Left ventricle myocardium inferior (tissue), 1 donor: Measurements from ENCODE around the gene SS18L1. TPM values are rescaled to one million over a fixed set of nuclear protein-coding genes. Genes with fewer than 3 reads are reported as not detected.

ENCODE experiments used
- DNase-seq: peaks from one replicate; pipeline ENCODE4 v3.0.0-alpha.2; 2020
- H3K27ac ChIP-seq: fragments of 200-600 bp; replicated peaks from 2 replicates; pipeline ENCODE4 v1.8.0; 2021
- H3K27me3 ChIP-seq: fragments of 200-600 bp; 2 replicates; pipeline ENCODE4 v1.8.0; 2021; ENCODE audit warnings: low read depth
- H3K36me3 ChIP-seq: fragments of 200-600 bp; 2 replicates; pipeline ENCODE4 v1.8.0; 2021
- H3K4me1 ChIP-seq: fragments of 200-600 bp; 2 replicates; pipeline ENCODE4 v1.8.0; 2021
- H3K4me3 ChIP-seq: fragments of 200-600 bp; 2 replicates; pipeline ENCODE4 v1.8.0; 2021; ENCODE audit warnings: mild to moderate bottlenecking, moderate library complexity
- H3K9me3 ChIP-seq: fragments of 200-600 bp; replicated peaks from 2 replicates; pipeline ENCODE4 v1.8.0; 2021
- CTCF ChIP-seq: fragments of 200-600 bp; IDR thresholded peaks from 2 replicates; pipeline ENCODE4 v1.8.0; 2021; ENCODE audit warnings: antibody characterized with exemption, mild to moderate bottlenecking, borderline replicate concordance
- intact Hi-C: fragments of 100-400 bp; cut with micrococcal nuclease; formaldehyde crosslinking; loops from one replicate; pipeline ENCODE4 v1.11.0; 2022
- total RNA-seq: library from RNA; stranded (reverse); fragmentation: NEBNext Ultra II Directional; extraction: Animal tissue kit (Norgen Biotek cat#: 25700); gene quantifications from one replicate; pipeline ENCODE4 v1.2.1, GENCODE V29; 2021
- donor health status: DM: no; HTN: yes; CAD: no; lungs with severe emphysema.

The SS18L1 gene
- total RNA-seq, 1 donor from 2014 or later: 9.0 TPM

GRCh38 chr20:62118113-62119043, 25.2 kb upstream of the SS18L1 start:
- DNase-seq: no peak
- peaks cover 45% of the 10 kb centered on the region for H3K27me3 ChIP-seq
- H3K4me3 ChIP-seq: peak overlapping the region; percentile 14
- H3K27ac ChIP-seq: peak overlapping the region; percentile 96
- peaks cover 52% of the 10 kb centered on the region for H3K4me1 ChIP-seq
- no peaks in the 10 kb centered on the region for H3K36me3 ChIP-seq
- TF ChIP-seq CTCF: no peak
- peaks cover under 1% of the 10 kb centered on the region for H3K9me3 ChIP-seq
- intact Hi-C loops: no loop called here

GRCh38 chr20:62119115-62119514, 24.5 kb upstream of the SS18L1 start:
- no peak for TF ChIP-seq CTCF
- H3K36me3 ChIP-seq: no peaks in the 10 kb centered on the region
- DNase-seq: no peak
- H3K27me3 ChIP-seq: peaks cover 45% of the 10 kb centered on the region
- H3K4me3 ChIP-seq: no peak overlapping the region
- H3K27ac ChIP-seq: peak overlapping the region; percentile 96
- intact Hi-C loops: no loop called here
- H3K4me1 ChIP-seq: peaks cover 59% of the 10 kb centered on the region
- H3K9me3 ChIP-seq: no peaks in the 10 kb centered on the region

GRCh38 chr20:62119591-62120364, 23.8 kb upstream of the SS18L1 start:
- Histone ChIP-seq H3K9me3 (no peaks in the 10 kb centered on the region), H3K27me3 (peaks cover 41% of the 10 kb centered on the region), H3K4me3 (peak overlapping the region; percentile 43), H3K36me3 (peaks cover 3% of the 10 kb centered on the region), H3K4me1 (peaks cover 65% of the 10 kb centered on the region), H3K27ac (peak overlapping the region; percentile 96)
- TF ChIP-seq CTCF: no peak
- intact Hi-C loops: loop anchor here (10.0 kb wide), 1 partner anchor 55 kb away; the partner anchor contains the start of gene TAF4
- DNase-seq: peak; percentile 58

GRCh38 chr20:62120365-62120762, 23.2 kb upstream of the SS18L1 start:
- Histone ChIP-seq H3K27me3 (peaks cover 35% of the 10 kb centered on the region), H3K4me3 (peak overlapping the region; percentile 43), H3K36me3 (peaks cover 9% of the 10 kb centered on the region), H3K27ac (peak overlapping the region; percentile 96), H3K9me3 (no peaks in the 10 kb centered on the region), H3K4me1 (peaks cover 65% of the 10 kb centered on the region)
- intact Hi-C loops: loop anchor here (10.0 kb wide), 1 partner anchor 56 kb away; the partner anchor contains the start of gene TAF4
- no peak for DNase-seq
- no peak for TF ChIP-seq CTCF

- H3K27me3 ChIP-seq: peaks cover 30% of the 10 kb centered on the region
- peaks cover 65% of the 10 kb centered on the region for H3K4me1 ChIP-seq
- no peak for TF ChIP-seq CTCF
- H3K4me3 ChIP-seq: peak overlapping the region; percentile 87
- H3K9me3 ChIP-seq: no peaks in the 10 kb centered on the region
- DNase-seq: no peak
- intact Hi-C loops: loop anchor here (10.0 kb wide), 1 partner anchor 56 kb away; the partner anchor contains the start of gene TAF4
- peak overlapping the region; percentile 96 for H3K27ac ChIP-seq
- peaks cover 17% of the 10 kb centered on the region for H3K36me3 ChIP-seq
Measured at GRCh38 chr20:62120990-62121775, 22.4 kb upstream of the SS18L1 start.
